D721Med (cell line): Measurements from ENCODE around the gene ADARB2.

Experiments
- DNase-seq: peaks from one replicate; pipeline ENCODE4 v3.0.0; 2011; ENCODE audit warnings: low spot score; ENCODE audit not compliant: insufficient read length
- FAIRE-seq: peaks from 2 replicates; lab custom pipeline; 2011; peaks lifted over from hg19 to GRCh38; lab: Jason Lieb, UNC
- CTCF ChIP-seq: IDR thresholded peaks from 2 replicates; pipeline ENCODE4 v1.5.1; 2012; ENCODE audit warnings: mild to moderate bottlenecking, control low read depth; ENCODE audit not compliant: insufficient read depth; ENCODE audit errors: missing control alignments

Gene ADARB2

GRCh38 chr10:1688531-1688930 is 48.8 kb downstream of the ADARB2 start:
- FAIRE-seq (no peak), DNase-seq (no peak)
- TF ChIP-seq CTCF, result no peak

- no peak for FAIRE-seq
- no peak for TF ChIP-seq CTCF
Observed at GRCh38 chr10:1687623-1688150, 49.6 kb downstream of the ADARB2 start.

GRCh38 chr10:1687190-1687589 is 50.1 kb downstream of the ADARB2 start:
- FAIRE-seq, result no peak
- no peak for DNase-seq
- TF ChIP-seq CTCF, result no peak

More at GRCh38 chr10:1687623-1688150, 49.6 kb downstream of the ADARB2 start:
- DNase-seq, result no peak

- DNase-seq (no peak), FAIRE-seq (no peak)
- TF ChIP-seq CTCF, result no peak
Observed at GRCh38 chr10:1686491-1686749, 50.9 kb downstream of the ADARB2 start.

GRCh38 chr10:1685699-1686490 is 51.4 kb downstream of the ADARB2 start:
- no peak for FAIRE-seq

GRCh38 chr10:1684991-1685390 is 52.3 kb downstream of the ADARB2 start:
- no peak for FAIRE-seq
- no peak for TF ChIP-seq CTCF
- no peak for DNase-seq

More at GRCh38 chr10:1685699-1686490, 51.4 kb downstream of the ADARB2 start:
- TF ChIP-seq CTCF, result no peak
- no peak for DNase-seq

- no peak for TF ChIP-seq CTCF
- DNase-seq (no peak), FAIRE-seq (no peak)
Observed at GRCh38 chr10:1683649-1684048, 53.7 kb downstream of the ADARB2 start.
